PC-3 (cell line): Measurements from ENCODE around the gene TNFSF18. TPM values are rescaled to one million over a fixed set of nuclear protein-coding genes. Genes with fewer than 3 reads are reported as not detected.

Source experiments
- ATAC-seq: fragments of 200-7000 bp; cut with Tn5 transposase; 2 replicates; pipeline ENCODE4 v1.9.1; 2020; ENCODE audit warnings: mild to moderate bottlenecking, moderate library complexity
- BruUV-seq: library from RNA; stranded (reverse); fragments of 400-500 nt; replicated peaks from 2 replicates; lab custom pipeline; 2021; lab: Mats Ljungman, UMichigan
- CTCF ChIA-PET: fragments of 300-600 bp; sonication (Branson Sonifier 250); formaldehyde crosslinking; loops from one replicate; lab custom pipeline; 2022; ENCODE audit warnings: antibody characterized with exemption; lab: Charles Lee
- POLR2A ChIA-PET: fragments of 300-600 bp; sonication (Branson Sonifier 250); formaldehyde crosslinking; loops from one replicate; lab custom pipeline; 2022; ENCODE audit warnings: antibody characterized with exemption; ENCODE audit not compliant: unreplicated experiment; lab: Charles Lee
- DNase-seq: peaks from one replicate; pipeline ENCODE4 v3.0.0-alpha.2; 2015
- H2AFZ ChIP-seq: fragments of 300-600 bp; sonication (generic); 2 replicates; pipeline ENCODE4 v1.6.0; 2016; ENCODE audit warnings: antibody characterized with exemption, low read length
- H3F3A ChIP-seq: fragments of 300-600 bp; sonication (generic); one replicate; pipeline ENCODE4 v1.6.0; 2017; ENCODE audit warnings: antibody characterized with exemption, low read length, control low read depth, mild to moderate bottlenecking; ENCODE audit not compliant: unreplicated experiment
- H3K27ac ChIP-seq: fragments of 300-600 bp; sonication (generic); 2 replicates; pipeline ENCODE4 v1.5.1; 2016; ENCODE audit warnings: mild to moderate bottlenecking, low read length
- H3K27me3 ChIP-seq: fragments of 300-600 bp; sonication (generic); 2 replicates; pipeline ENCODE4 v1.6.1; 2016; ENCODE audit warnings: low read length, mixed read lengths
- H3K36me3 ChIP-seq: fragments of 300-600 bp; sonication (generic); 2 replicates; pipeline ENCODE4 v1.6.1; 2016; ENCODE audit warnings: low read depth, mixed run types, low read length, mixed read lengths
- H3K4me1 ChIP-seq: fragments of 300-600 bp; sonication (generic); 2 replicates; pipeline ENCODE4 v1.5.1; 2016; ENCODE audit warnings: low read length; ENCODE audit not compliant: insufficient read depth
- H3K4me2 ChIP-seq: fragments of 300-600 bp; sonication (generic); 2 replicates; pipeline ENCODE4 v1.6.0; 2016; ENCODE audit warnings: low read length
- H3K4me3 ChIP-seq: fragments of 300-600 bp; sonication (generic); 2 replicates; pipeline ENCODE4 v1.5.1; 2016; ENCODE audit warnings: mild to moderate bottlenecking, low read length, mixed read lengths
- H3K79me2 ChIP-seq: fragments of 300-600 bp; sonication (generic); 2 replicates; pipeline ENCODE4 v1.6.1; 2017; ENCODE audit warnings: low read length, mixed read lengths
- H3K9ac ChIP-seq: fragments of 300-600 bp; sonication (generic); 2 replicates; pipeline ENCODE4 v1.6.0; 2016; ENCODE audit warnings: mild to moderate bottlenecking, low read length
- H3K9me2 ChIP-seq: fragments of 300-600 bp; sonication (generic); replicated peaks from 2 replicates; pipeline ENCODE4 v1.6.1; 2016; ENCODE audit warnings: mixed run types, low read length, mixed read lengths
- H3K9me3 ChIP-seq: fragments of 300-600 bp; sonication (generic); 2 replicates; pipeline ENCODE4 v1.6.1; 2016; ENCODE audit warnings: low read length, mixed read lengths
- H4K20me1 ChIP-seq: fragments of 300-600 bp; sonication (generic); 2 replicates; pipeline ENCODE4 v1.6.1; 2016; ENCODE audit warnings: low read length, mixed read lengths
- EZH2 ChIP-seq: fragments of 300-600 bp; sonication (generic); IDR thresholded peaks from one replicate; pipeline ENCODE4 v1.6.1; 2017; ENCODE audit warnings: antibody characterized with exemption, mild to moderate bottlenecking, low read length; ENCODE audit not compliant: unreplicated experiment
- EZH2phosphoT487 ChIP-seq: fragments of 300-600 bp; sonication (generic); IDR thresholded peaks from 2 replicates; pipeline ENCODE4 v1.6.1; 2018; ENCODE audit warnings: mild to moderate bottlenecking, antibody characterized with exemption, low read length, borderline replicate concordance
- intact Hi-C: fragments of 100-400 bp; cut with micrococcal nuclease; formaldehyde crosslinking; loops from 2 replicates; pipeline ENCODE4 v1.9.0; 2023
- total RNA-seq: library from RNA; depleted of rRNA; stranded (reverse); fragments of >200 nt; gene quantifications from 2 replicates; pipeline ENCODE4 v1.2.3, GENCODE V29; 2014
- TF ChIP-seq, protein P1 (sequence below): fragments of 300-600 bp; sonication (generic); conservative IDR thresholded peaks from 2 replicates; pipeline ENCODE4 v1.5.1; 2017; ENCODE audit warnings: antibody characterized with exemption, low read depth, mild to moderate bottlenecking, low read length

Gene TNFSF18
- total RNA-seq, 1 experiment from 2014 or later: 0.69 TPM

DNA sequence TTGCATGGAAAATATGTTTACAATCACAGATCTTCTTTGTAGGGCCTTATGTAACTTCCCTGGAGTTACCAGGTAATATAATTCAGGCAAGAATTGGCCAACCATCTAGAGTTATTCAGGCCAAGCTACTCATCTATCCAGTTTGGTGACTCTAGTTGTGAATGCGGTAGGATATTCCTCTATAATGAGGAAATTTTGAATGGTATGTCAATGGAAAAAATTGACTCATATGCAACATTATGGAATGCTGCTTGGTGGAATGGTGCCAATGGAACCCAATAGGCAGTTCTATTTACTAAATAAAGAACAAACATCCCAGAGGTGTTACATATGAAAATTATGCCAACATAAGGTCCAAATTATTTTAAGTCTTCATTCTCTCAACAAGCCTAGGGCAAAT lies 5.6 kb upstream of the TNFSF18 start:
- H2AFZ ChIP-seq: no peak overlapping the region
- no peak overlapping the region for H3K27ac ChIP-seq
- CTCF ChIA-PET: no interaction called here
- TF ChIP-seq EZH2phosphoT487 (no peak), EZH2 (no peak)
- TF ChIP-seq, protein P1, sequence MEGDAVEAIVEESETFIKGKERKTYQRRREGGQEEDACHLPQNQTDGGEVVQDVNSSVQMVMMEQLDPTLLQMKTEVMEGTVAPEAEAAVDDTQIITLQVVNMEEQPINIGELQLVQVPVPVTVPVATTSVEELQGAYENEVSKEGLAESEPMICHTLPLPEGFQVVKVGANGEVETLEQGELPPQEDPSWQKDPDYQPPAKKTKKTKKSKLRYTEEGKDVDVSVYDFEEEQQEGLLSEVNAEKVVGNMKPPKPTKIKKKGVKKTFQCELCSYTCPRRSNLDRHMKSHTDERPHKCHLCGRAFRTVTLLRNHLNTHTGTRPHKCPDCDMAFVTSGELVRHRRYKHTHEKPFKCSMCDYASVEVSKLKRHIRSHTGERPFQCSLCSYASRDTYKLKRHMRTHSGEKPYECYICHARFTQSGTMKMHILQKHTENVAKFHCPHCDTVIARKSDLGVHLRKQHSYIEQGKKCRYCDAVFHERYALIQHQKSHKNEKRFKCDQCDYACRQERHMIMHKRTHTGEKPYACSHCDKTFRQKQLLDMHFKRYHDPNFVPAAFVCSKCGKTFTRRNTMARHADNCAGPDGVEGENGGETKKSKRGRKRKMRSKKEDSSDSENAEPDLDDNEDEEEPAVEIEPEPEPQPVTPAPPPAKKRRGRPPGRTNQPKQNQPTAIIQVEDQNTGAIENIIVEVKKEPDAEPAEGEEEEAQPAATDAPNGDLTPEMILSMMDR: no peak
- no peak overlapping the region for H3K9ac ChIP-seq
- ATAC-seq: peak; percentile 37
- H3K4me2 ChIP-seq: peak overlapping the region; percentile 10
- POLR2A ChIA-PET: no interaction called here
- peak; percentile 100 for DNase-seq
- H3K27me3 ChIP-seq: no peaks in the 10 kb centered on the region
- 0 out of 2 replicates have a peak, but pooled peaks cover 5% of the 10 kb centered on the region for H3K9me2 ChIP-seq
- no peak overlapping the region for H3K4me3 ChIP-seq
- no peaks in the 10 kb centered on the region for H3K79me2 ChIP-seq
- H3K9me3 ChIP-seq: no peaks in the 10 kb centered on the region
- H4K20me1 ChIP-seq: no peaks in the 10 kb centered on the region
- no TSS peak for BruUV-seq
- H3F3A ChIP-seq: peaks cover 11% of the 10 kb centered on the region
- H3K4me1 ChIP-seq: peaks cover 43% of the 10 kb centered on the region
- no peaks in the 10 kb centered on the region for H3K36me3 ChIP-seq
- intact Hi-C loops: no loop called here

DNA sequence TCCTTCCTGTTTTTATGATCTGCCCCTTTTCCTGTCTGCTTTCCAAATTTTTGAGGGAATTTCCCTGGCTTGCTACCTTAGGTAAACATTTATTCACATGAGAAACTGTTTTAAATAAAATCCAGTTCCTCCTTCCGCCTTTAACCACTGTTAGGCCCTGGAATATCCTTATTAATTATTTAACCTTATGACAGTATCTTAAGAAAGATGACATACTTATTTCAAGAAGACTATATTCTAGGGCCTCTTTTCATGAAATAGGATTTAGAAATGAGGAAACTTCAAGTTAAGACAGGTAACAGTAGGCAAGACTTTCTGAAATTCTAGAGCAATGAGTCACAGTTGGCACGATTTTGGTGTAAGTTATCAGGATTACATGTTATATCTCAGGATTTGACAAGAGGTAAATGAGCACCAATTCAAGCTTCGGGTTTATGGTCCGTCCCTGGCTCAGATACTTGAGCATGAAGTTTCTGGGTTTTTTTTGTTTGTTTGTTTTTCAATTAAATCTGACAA lies 2.0 kb upstream of the TNFSF18 start:
- CTCF ChIA-PET: interaction anchor here (0.6 kb wide), 1 partner anchor 326 kb away, joined by 3 read pairs; no protein-coding TSS in a partner anchor
- peak overlapping the region; percentile 63 for H3K27ac ChIP-seq
- BruUV-seq: no TSS peak
- H3K9me2 ChIP-seq: 0 out of 2 replicates have a peak, but pooled peaks cover 2% of the 10 kb centered on the region
- peak overlapping the region; percentile 59 for H3K4me2 ChIP-seq
- H3K36me3 ChIP-seq: no peaks in the 10 kb centered on the region
- H3K9ac ChIP-seq: 0 out of 2 replicates have a peak overlapping the region, but pooled peaks have one; percentile 0
- peak; percentile 100 for DNase-seq
- H3F3A ChIP-seq: peaks cover 11% of the 10 kb centered on the region
- TF ChIP-seq EZH2phosphoT487: no peak
- TF ChIP-seq, protein P1: no peak
- H3K4me1 ChIP-seq: peaks cover 67% of the 10 kb centered on the region
- H3K79me2 ChIP-seq: no peaks in the 10 kb centered on the region
- no peaks in the 10 kb centered on the region for H3K9me3 ChIP-seq
- peak overlapping the region; percentile 14 for H3K4me3 ChIP-seq
- 0 out of 2 replicates have a peak overlapping the region, but pooled peaks have one; percentile 2 for H2AFZ ChIP-seq
- H3K27me3 ChIP-seq: no peaks in the 10 kb centered on the region
- intact Hi-C loops: loop anchor here (1.0 to 2.0 kb wide), 5 partner anchors 10 to 306 kb away; no protein-coding TSS in a partner anchor
- POLR2A ChIA-PET: interaction anchor here (0.6 kb wide), 2 partner anchors 319 to 655 kb away, joined by 3 read pairs; no protein-coding TSS in a partner anchor
- no peaks in the 10 kb centered on the region for H4K20me1 ChIP-seq
- ATAC-seq: peak; percentile 58

DNA sequence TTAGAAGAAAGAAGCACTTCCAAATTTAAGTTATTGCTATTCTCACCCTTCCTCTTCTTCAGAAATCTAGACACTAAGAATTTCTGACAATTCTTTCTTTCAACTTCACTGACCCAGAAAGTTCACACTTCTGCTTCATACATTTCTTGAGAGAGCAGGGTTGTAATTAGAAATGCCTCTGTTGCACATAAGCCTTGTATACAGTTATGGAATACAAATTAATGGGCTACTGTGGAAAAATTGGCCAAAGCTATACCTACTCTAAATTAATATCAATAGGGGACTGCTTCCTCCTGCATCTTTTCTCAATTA lies 1.5 kb downstream of the TNFSF18 start:
- ATAC-seq: no peak
- TF ChIP-seq EZH2phosphoT487 (no peak; the same call in 1 of the 2 replicates), EZH2 (no peak)
- TF ChIP-seq, protein P1: no peak
- Histone ChIP-seq H3K4me1 (peaks cover 52% of the 10 kb centered on the region), H3K27ac (peak overlapping the region; percentile 51; the same call in 1 of the 2 replicates), H3K36me3 (no peaks in the 10 kb centered on the region), H3K4me2 (peak overlapping the region; percentile 46), H3F3A (peaks cover 11% of the 10 kb centered on the region), H3K27me3 (no peaks in the 10 kb centered on the region), H2AFZ (no peak overlapping the region), H3K79me2 (no peaks in the 10 kb centered on the region), H3K9me2 (0 out of 2 replicates have a peak, but pooled peaks cover 4% of the 10 kb centered on the region), H4K20me1 (no peaks in the 10 kb centered on the region), H3K9me3 (no peaks in the 10 kb centered on the region), H3K9ac (no peak overlapping the region), H3K4me3 (no peak overlapping the region)
- CTCF ChIA-PET: interaction anchor here (0.5 kb wide), 1 partner anchor 100 kb away, joined by 10 read pairs; no protein-coding TSS in a partner anchor
- no peak for DNase-seq
- POLR2A ChIA-PET: no interaction called here
- intact Hi-C loops: loop anchor here (10.0 kb wide), 1 partner anchor 356 kb away; no protein-coding TSS in a partner anchor
- no TSS peak for BruUV-seq
